Activated CD4-positive, alpha-beta T cell treated with anti-CD3 and anti-CD28 coated beads for 48 hours (primary cell): ENCODE data around the gene STRC.
"Not testable (repeated sequence)": the region's sequence is repeated elsewhere in the genome, so short reads cannot be mapped to it uniquely, and the experiment has no call there.

Source experiments
- DNase-seq: peaks from one replicate; pipeline ENCODE4 v3.0.0-alpha.2; 2020

The STRC gene

DNA sequence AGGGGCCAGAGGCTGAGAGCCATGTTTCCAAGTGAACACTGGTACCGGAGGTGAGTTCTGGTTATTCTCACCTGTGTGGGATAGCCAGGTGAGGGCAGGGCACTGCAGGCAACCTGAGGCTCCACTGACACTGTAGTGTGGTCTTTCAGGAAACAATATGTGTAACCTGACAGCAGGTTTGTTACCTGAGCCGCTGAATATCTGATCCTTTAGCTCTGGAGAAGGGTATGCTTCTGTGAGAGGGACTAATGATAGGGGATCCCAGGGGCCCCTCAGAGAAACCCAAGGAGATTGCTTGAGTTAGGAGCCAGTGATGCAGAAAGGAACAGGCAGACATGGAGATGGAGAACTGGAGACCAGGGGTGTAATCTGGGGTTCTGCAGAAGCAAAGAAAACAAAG lies at the start of gene STRC:
TSS of gene STRC (minus strand) at position 101 of the 400 bp plus-strand sequence. CDS start at position 23, 78 bp downstream.
- not testable (repeated sequence) for DNase-seq

DNA sequence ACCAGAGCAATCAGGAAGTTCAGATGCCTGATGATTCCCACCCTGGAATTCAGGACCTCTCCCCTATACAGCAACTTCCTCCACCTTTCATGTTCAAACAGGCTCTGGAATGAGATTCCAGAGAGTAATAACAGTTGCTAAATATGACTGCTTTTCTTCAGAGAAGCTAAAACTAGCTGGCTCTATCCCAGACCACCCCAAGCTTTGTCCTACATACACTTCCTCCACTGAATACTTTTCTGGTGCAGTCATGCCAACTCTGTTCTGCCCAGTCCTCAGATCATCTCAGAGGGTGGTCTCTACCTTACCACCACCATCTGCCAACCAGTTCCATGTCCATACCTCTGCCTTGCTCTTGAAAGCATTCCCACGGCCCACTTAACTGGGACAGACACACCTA lies 47.6 kb upstream of the STRC start:
- DNase-seq = not testable (repeated sequence)

DNA sequence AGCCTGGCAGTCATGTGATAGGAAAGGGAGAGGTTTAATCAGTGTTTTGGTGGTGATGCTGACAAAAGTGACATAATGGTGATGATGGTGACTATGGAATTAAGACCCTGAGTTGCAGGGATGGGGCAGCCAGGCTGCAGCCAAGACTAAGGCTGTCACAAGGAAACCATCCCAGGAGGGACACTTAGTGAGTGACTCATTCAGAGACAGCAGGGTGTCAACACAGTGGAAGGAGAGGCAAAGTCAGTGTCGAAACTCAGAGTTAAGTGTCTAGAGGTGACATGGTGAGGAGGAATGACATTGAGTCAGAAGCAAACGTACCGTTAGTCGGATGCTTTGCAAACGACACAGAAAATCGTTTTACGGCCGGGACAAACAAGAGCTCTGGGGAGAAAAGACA lies 44.7 kb upstream of the STRC start:
- DNase-seq = not testable (repeated sequence)

DNA sequence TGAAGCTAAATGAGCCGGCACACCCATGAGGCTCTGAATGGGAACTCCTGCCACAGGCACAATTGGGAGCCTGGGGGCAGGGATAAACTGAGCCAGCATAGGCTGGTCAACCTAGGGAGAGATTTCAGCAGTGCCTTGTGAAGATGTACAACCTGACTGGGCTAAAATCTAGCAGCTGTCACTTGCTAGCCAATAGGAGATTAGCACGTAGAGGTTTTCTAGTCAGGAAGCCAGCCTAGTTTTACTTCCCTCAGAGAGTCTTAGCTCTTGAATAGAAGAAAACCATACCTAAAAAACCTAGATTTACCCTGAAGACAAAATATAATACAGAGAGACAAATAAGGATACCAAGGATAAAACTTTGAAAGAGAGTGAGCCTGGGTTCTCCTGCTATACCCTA lies 43.7 kb upstream of the STRC start:
- DNase-seq = not testable (repeated sequence)

DNA sequence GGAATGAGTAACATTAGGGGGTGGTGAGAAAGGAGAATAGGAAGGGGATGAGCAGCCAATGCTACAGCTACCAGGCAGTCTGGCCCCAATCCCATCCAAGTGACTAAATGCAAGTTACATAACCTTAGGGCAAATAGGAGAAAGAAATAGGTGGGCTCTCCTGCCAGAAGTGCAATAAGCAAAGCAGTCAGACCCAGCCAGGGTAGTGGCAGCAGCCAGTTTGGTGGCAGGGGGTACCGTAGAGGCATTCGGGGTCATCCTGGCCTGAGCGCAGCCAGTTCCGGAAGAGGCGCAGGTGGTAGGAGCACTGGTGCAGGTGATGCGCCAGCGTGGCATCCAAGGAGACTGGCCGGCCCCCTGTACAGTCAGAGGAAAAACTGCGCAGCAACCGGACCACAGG lies 41.1 kb upstream of the STRC start:
- not testable (repeated sequence) for DNase-seq

- not testable (repeated sequence) for DNase-seq
Observed at GRCh38 chr15:43649430-43649926, 30.9 kb upstream of the STRC start.

DNA sequence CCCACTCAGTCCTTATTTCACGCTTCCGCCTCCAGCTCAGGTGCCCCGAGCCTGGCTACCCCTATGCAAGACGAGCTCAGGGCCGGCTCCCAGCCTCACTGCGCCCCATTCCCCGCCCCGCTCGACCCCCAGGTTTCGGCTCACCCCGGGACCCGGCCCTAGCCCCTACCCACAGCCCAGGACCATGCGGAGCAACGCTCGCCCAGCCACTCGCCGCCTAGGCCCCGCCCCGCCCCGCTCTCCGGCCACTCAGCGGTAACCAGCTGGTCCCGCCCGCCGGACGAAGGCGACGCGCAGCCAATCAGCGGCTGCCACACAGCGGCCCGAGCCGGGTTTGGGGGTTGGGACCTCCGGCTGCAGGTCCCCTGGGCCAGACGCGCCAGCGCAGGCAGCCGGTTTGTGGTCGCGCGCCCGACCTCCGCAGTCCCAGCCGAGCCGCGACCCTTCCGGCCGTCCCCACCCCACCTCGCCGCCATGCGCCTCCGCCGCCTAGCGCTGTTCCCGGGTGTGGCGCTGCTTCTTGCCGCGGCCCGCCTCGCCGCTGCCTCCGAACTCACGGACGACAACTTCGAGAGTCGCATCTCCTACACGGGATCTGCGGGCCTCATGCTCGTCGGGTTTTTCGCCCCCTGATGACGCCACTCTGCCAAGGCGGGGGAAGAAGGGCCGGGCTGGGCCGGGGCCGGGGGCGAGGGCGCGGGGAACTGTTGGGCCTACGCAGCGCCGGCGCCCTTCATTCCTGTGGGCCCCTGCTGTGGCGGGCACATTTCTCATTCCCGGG lies 30.2 kb upstream of the STRC start, which contains the start of gene CATSPER2:
TSS of gene CATSPER2 (minus strand) at position 196 of the 781 bp plus-strand sequence. CDS start 783 bp downstream, outside the sequence.
- DNase-seq = no peak

GRCh38 chr15:43638464-43639204 lies 20.0 kb upstream of the STRC start:
- not testable (repeated sequence) for DNase-seq

DNA sequence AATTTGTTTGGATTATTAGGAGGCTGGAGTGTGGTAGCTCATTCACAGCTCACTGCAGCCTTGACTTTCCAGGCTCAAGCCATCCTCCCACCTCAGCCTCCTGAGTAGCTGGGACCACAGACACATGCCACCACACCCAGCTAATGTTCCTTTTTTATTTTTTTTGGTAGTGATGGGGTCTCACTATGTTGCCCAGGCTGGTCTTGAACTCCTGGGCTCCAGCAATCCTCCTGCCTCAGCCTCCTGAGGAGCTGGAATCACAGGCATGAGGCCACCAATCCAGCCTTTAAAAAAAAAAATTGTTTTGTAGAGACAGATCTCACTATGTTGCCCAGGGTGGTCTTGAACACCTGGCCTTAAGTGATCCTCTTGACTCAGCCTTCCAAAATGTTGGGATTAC lies 8.3 kb upstream of the STRC start:
- DNase-seq = not testable (repeated sequence)

DNA sequence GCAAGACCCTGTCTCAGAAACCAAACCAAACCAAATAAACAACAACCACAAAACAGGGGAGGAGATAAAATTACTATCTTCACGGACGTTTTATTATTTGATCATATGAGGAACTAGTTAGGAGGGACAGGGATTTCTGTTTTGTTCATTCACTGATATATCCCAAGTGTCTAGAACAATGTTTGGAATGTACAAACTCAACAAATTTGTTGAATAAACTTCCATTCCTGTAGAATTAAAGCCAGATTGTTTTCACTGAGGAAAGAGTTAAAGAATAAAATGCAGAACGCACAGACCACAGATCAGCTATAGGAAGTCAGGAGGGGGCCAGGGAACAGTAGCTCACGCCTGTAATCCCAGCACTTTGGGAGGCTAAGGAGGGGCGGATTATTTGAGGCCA lies 6.5 kb upstream of the STRC start:
- DNase-seq = no peak

GRCh38 chr15:43622068-43622799 lies 3.6 kb upstream of the STRC start:
- DNase-seq = not testable (repeated sequence)

DNA sequence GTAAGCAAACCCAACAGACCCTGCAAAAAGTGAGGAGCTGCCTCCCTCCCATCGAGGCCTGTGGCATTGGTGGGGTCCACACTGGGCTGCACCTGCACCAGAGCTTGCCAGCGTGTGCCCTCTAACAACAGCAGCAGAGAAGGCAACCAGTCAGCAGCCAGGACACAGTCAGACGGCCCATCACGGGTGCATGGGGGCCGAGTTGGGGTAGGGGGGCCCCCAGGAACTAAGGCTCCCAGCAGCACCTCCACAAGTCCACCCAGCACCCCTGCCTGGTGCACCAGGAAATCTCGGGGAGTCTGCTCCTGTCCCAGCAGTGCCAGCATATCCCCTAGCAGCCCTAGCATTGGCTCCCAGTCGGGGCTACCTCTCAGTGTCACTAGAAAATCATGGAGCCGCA lies 850 bp downstream of the STRC start:
- not testable (repeated sequence) for DNase-seq

GRCh38 chr15:43602233-43602632 lies 16.4 kb downstream of the STRC start:
- not testable (repeated sequence) for DNase-seq

DNA sequence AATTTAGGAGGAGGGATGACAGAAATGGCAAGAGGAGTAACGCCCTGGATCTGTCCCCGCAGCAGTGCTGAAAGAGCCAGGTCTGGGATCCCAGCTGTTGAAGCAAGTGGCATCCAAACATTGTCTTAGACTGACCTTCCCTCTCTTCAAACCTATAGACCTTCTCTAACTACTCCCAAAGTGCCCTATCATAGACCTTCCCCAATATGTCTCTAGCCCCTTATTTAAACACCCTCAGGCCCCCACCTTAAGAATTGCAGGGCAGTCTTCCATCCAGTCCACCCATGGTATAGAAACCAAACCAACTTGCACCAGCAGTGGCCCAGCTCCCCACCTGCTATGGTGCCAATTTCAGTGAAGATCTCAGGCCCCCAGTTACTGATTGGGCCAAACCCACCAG lies 18.4 kb downstream of the STRC start:
- DNase-seq = not testable (repeated sequence)

DNA sequence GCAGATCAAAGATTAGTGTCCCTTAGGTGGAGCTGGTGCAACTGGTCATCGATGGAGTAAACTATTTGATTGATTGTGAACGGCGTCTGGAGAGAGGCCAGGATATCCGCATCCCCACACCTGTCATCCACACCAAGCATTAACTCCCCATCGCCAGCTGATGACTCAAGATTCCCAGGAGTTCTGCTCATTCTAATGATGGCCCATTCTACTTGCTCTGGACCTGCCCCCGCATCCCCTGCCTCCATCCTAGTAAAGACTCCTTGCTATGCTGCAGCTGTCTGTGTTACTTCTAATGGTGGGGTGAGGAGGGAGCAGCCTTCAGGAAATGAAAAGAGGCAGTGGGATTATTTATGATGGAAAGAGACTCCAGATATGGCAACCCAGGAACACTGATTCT lies 19.5 kb downstream of the STRC start:
- not testable (repeated sequence) for DNase-seq

DNA sequence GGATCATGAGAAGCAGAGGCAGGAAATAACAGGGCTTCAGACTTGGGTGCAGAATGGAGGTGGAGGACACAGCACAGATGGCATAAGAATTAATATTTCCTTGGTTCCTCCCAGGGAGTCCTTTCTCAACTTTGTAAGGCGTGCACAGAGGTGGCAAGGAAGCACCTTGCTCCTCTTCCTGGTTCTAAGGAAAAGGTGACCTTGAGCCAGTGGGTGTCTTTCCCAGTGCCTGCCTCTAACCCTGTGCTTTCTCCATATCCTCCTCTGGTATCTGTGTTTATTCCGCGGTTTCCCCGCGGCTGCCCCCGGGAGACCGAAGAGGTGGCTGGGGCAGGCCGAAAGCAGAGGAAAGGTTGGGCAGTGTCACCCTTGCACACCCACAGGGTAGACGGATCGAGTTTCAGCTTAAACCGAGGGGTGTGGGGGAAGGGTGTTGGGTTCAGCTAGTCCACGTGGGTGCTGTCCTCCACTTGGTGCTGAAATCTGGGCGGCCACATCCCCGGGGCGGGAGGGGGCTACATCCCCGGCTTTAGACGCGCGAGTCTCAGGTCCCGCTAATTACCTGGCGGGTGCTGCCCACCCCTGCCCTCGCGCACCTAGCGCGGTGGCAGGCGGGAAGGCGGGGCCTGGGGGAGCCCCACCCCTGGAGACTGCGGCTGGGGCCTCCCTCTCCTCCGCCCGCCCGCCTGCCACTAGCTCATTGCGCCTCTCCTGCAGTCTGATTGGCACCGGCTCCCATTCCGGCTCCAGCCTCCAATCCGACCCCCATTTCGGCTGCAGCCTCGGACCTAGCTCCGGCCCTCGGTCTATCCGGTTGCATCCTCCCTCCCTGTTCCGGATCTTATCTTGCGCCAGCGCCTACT lies 25.0 kb downstream of the STRC start, which contains the start of gene CKMT1B:
TSS of gene CKMT1B (plus strand) at position 700 of the 863 bp plus-strand sequence. CDS start 192 bp downstream, outside the sequence.
- DNase-seq = not testable (repeated sequence)

DNA sequence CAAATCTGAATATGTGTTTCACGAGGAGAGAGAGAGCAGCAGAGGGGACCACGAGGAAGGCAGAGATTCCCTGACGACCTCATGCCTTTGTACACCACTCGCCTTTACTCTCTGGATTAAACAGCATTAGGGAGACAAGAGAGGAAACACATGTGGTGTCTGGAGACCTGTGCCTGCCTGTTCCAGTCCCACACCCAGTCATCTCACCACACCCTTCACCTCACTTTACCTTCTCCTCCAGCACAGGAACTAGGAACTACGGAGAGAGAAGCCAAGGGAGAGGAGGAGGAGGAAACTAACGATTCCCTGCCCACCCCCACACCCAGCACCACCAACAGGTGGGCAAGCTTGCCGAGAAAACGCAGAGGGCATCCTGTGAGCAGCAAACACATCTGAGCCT lies 25.8 kb downstream of the STRC start:
- DNase-seq = not testable (repeated sequence)

DNA sequence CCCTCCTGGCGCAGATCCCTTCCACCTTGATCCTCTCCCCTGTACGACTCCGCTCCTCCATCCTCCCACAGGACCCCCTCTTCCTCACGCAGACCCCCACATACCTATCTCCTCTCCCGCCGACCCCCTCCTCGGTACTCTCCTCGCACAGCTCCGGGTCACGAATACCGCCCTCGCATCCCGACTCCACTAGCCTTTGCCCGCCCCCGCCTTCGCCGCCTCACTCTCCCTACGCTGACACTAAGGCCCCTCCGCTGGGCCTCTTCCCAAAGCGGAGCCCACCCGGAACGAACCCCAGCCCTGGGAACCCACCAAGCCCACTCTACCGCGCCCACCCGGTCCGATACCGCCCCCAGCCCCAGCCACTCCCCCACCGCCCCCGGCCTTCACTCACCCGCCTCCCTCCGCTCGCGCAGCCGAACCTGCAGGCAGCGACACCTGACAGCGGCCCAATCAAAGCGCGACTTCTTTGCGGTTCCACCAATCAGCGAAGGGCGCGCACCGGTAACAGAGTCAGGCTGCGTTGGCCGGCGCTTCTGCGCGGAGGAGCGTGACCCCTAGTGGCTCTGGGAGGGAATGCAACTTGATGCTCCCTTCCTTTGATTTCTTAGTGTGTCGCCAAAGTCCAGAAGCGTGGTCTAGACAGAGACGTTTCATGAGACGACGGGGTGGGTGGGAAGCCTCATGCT lies 28.7 kb downstream of the STRC start, which contains the start of gene PPIP5K1:
TSS of gene PPIP5K1 (minus strand) at position 431 of the 689 bp plus-strand sequence. CDS start 5,704 bp downstream, outside the sequence.
- not testable (repeated sequence) for DNase-seq

- DNase-seq = not testable (repeated sequence)
Observed at GRCh38 chr15:43574607-43575006, 44.0 kb downstream of the STRC start.

DNA sequence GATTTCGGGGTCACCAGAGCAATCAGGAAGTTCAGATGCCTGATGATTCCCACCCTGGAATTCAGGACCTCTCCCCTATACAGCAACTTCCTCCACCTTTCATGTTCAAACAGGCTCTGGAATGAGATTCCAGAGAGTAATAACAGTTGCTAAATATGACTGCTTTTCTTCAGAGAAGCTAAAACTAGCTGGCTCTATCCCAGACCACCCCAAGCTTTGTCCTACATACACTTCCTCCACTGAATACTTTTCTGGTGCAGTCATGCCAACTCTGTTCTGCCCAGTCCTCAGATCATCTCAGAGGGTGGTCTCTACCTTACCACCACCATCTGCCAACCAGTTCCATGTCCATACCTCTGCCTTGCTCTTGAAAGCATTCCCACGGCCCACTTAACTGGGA lies 52.0 kb downstream of the STRC start:
- not testable (repeated sequence) for DNase-seq

GRCh38 chr15:43563793-43564192 lies 54.8 kb downstream of the STRC start:
- not testable (repeated sequence) for DNase-seq
